ENCODE data around the gene SELPLG. TPM values are rescaled to one million over a fixed set of nuclear protein-coding genes. Genes with fewer than 3 reads are reported as not detected.

Gene SELPLG
- total and polyA plus RNA-seq, 10 donors, result 23.6 to 220 (median 72.4) TPM

DNA sequence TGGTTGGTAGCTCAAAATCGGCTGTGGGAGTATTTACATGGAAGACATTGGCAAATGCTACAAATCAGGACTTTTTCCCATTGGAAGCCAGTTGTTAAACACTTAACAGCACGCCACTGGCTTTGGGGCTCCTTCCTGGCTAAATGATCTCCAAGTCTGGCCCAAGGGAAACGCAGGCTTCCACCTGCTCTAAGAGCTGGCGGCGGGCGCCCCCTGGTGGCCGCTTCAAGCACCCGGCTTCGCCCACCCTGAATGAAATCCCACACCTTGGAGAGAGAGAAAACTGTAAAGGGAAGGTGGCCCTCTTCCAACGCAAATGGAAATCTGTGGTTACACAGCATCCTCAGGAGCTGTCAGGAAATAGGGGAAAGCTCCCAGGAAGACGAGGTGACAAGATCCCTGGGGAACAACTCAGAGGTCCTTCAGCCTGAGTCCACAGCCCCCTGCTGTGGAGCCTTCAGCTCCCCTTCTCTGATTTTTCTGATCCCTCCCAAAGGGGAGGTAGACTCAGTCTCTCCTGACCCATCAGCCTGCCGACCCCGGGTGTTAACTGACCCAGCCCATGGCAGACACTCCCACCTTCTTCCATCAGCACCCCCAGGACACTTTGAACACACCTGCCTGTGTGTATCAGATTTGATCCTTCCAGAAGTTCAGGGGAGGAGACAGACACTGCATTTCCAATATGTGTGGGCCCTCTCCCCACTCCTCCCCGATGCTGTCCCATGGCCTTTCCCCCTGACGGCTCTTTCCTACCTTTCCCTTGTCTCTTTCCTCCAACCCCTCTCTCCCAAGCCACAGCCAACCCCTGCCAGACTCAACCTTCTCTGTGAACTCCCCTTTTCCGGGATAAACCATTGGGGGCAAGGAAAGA is 15.4 kb downstream of the SELPLG start:
- no peak overlapping the region for H3K4me3 ChIP-seq
- intact Hi-C loops (cut with DNase I; ENCODE audit: low total_unique reads), result loop anchor here (2.0 kb wide), 1 partner anchor 56 kb away; the partner anchor contains the start of gene ISCU
- H3K27me3 ChIP-seq (replicated peaks in 1 of 7), result no peaks in the 10 kb centered on the region
- WGBS, 5 donors, result 11 to 17% (median 14%) methylated on average over 16 of the region's 16 CpGs
- peaks cover 0 to 9% (median 7%) of the 10 kb centered on the region in 8 donors for H3K9me3 ChIP-seq
- peaks cover 0 to 35% (median 12%) of the 10 kb centered on the region in 6 donors for H3K36me3 ChIP-seq
- peaks cover 30 to 85% (median 64%) of the 10 kb centered on the region in 6 donors for H3K4me1 ChIP-seq
- TF ChIP-seq POLR2A (IDR thresholded peaks at IDR 0.05) (no peak), POLR2AphosphoS5 (IDR thresholded peaks at IDR 0.05) (peak; percentile 58 to 79 (median 70))
- TF ChIP-seq, protein P1, sequence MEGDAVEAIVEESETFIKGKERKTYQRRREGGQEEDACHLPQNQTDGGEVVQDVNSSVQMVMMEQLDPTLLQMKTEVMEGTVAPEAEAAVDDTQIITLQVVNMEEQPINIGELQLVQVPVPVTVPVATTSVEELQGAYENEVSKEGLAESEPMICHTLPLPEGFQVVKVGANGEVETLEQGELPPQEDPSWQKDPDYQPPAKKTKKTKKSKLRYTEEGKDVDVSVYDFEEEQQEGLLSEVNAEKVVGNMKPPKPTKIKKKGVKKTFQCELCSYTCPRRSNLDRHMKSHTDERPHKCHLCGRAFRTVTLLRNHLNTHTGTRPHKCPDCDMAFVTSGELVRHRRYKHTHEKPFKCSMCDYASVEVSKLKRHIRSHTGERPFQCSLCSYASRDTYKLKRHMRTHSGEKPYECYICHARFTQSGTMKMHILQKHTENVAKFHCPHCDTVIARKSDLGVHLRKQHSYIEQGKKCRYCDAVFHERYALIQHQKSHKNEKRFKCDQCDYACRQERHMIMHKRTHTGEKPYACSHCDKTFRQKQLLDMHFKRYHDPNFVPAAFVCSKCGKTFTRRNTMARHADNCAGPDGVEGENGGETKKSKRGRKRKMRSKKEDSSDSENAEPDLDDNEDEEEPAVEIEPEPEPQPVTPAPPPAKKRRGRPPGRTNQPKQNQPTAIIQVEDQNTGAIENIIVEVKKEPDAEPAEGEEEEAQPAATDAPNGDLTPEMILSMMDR (IDR thresholded peaks at IDR 0.05 in 8 of 11, conservative IDR thresholded peaks at IDR 0.05 in 3 of 11), result peak; percentile 80 to 99 (median 95)
- peak overlapping the region in 5 of 8 donors; percentile 44 to 78 (median 70) for H3K27ac ChIP-seq
- DNase-seq, result peak; percentile 94

DNA sequence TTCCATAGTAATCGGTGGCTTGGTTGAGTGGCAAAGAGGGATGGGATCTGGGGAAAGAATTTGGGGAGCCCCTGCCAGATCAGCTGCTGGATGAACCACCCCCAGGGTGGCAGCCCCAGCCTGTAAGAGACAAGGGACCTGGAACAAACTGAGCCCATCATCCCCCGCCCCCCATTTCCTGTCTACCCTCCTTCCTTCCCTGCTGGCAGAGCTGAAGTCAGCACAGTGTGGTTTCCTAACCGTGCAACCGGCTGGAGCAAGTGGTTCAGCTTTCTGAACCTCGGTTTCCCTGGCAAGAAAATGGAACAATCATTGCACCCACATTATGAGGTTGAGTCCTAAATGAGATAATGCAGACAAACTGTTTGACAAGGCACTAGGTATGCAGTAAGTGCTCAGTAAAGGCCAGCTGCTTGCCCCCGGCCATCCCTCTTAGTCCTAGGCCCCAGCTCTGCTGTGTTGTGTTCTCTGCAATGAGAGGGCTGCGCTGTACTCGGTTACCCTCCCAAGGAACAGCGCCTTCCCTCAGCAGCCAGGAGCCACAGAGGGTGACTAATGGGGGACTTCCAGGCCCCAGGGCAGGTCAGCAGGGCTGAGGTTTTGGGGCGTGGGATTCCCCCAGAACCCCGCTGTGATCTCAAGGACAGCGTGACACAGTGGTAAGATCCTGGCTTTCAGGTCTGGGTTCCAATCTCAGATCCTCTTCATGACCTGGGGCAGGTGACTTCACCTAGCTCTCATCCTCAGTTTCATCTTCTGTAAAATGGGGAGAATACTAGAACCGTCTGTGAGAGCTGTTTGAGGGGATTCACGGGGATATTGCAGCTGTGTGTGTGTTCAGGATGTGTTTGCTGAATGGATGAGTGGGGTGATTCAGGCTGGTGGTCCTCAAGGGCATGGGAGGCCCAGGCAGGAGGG is 16.5 kb downstream of the SELPLG start:
- intact Hi-C loops (cut with DNase I; ENCODE audit: low total_unique reads), result no loop called here
- no peak for DNase-seq
- H3K4me1 ChIP-seq, result peaks cover 29 to 83% (median 64%) of the 10 kb centered on the region in 6 donors
- H3K27me3 ChIP-seq (replicated peaks in 1 of 7), result no peaks in the 10 kb centered on the region
- peaks cover 0 to 9% (median 7%) of the 10 kb centered on the region in 8 donors for H3K9me3 ChIP-seq
- peak overlapping the region; percentile 32 to 78 (median 64) for H3K27ac ChIP-seq
- TF ChIP-seq, protein P1 (IDR thresholded peaks at IDR 0.05 in 8 of 11, conservative IDR thresholded peaks at IDR 0.05 in 3 of 11), result peak in 1 of 11 experiments; percentile 11
- TF ChIP-seq POLR2AphosphoS5 (IDR thresholded peaks at IDR 0.05), result peak; percentile 40 to 58 (median 53)
- no peak for TF ChIP-seq POLR2A (IDR thresholded peaks at IDR 0.05)
- H3K4me3 ChIP-seq, result no peak overlapping the region
- peaks cover 0 to 24% (median 3%) of the 10 kb centered on the region in 6 donors for H3K36me3 ChIP-seq
- WGBS, 5 donors, result 36 to 46% (median 43%) methylated on average over 10 to 14 of the region's 14 CpGs

DNA sequence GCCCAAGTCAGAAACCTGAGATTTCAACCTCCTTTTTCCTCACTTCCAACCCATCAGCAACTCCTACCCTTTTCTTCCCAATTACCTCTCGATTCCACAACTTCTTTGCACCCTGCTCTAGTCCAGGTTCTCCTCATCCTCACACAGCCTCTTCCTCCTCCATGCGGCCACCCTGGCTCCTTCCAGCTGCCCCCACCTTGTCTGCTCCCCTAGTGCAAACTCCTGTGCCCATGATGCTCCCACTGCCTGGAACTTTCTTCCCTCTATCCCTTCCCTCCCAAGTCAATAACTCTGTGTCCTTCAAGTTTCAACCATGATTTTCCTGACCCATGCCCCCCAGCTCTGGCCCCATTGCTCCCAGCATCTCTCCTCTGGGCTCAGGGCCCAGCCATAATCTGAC is 17.3 kb downstream of the SELPLG start:
- intact Hi-C loops (cut with DNase I; ENCODE audit: low total_unique reads), result no loop called here
- Histone ChIP-seq H3K27me3 (replicated peaks in 1 of 7) (no peaks in the 10 kb centered on the region), H3K27ac (peak overlapping the region; percentile 32 to 78 (median 64)), H3K36me3 (peaks cover 0 to 15% (median 0%) of the 10 kb centered on the region in 6 donors), H3K4me3 (no peak overlapping the region), H3K9me3 (peaks cover 0 to 9% (median 7%) of the 10 kb centered on the region in 8 donors), H3K4me1 (peaks cover 26 to 82% (median 58%) of the 10 kb centered on the region in 6 donors)
- DNase-seq, result no peak
- TF ChIP-seq, protein P1 (IDR thresholded peaks at IDR 0.05 in 8 of 11, conservative IDR thresholded peaks at IDR 0.05 in 3 of 11), result no peak
- TF ChIP-seq POLR2A (IDR thresholded peaks at IDR 0.05), result no peak
- no peak for TF ChIP-seq POLR2AphosphoS5 (IDR thresholded peaks at IDR 0.05)
- WGBS, 5 donors, result 92 to 100% (median 96%) methylated on average over 2 of the region's 2 CpGs

Data from spleen (tissue), 11 donors.